ENCODE data around the gene SFXN1. TPM values are rescaled to one million over a fixed set of nuclear protein-coding genes. Genes with fewer than 3 reads are reported as not detected.

The SFXN1 gene
- total and polyA plus RNA-seq, 2 of the 4 experiments (the other 2 are of a cell fraction): 131 to 410 TPM

DNA sequence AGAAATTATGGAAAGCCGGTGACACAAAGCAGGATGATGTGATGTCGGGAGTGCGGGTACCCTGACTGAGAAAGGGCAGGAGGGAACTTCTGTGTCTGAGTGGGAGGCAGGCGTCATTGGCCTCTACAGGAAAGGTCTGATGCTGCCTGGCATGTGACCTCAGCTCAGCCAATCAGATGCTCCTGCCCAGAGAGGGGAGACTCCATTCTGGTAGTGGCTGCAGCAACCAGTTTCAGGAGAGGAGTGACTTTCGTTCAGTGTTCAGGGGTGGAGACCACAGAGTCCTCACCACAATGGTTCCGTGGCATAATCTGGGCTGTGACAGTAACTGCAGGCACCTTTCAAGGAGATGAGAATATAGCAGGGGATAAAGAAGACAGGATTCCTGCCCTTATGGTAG lies 6.7 kb upstream of the SFXN1 start:
- Histone ChIP-seq H3K79me1 (ENCODE audit: low read depth in 1 of 2, low read length in 2 of 2) (no peaks in the 10 kb centered on the region), H2BK15ac (ENCODE audit: low read depth, low read length) (no peak overlapping the region), H3K18ac (ENCODE audit: low read depth, low read length) (no peak overlapping the region), H3K9me1 (ENCODE audit: insufficient read depth, low read length) (no peaks in the 10 kb centered on the region), H3K4ac (ENCODE audit: low read depth, low read length) (no peak overlapping the region), H2AK5ac (ENCODE audit: low read depth, low read length) (no peak overlapping the region), H4K8ac (ENCODE audit: low read depth in 2 of 2, low read length in 2 of 2) (no peak overlapping the region), H2BK20ac (ENCODE audit: low read depth, low read length) (no peak overlapping the region), H3K14ac (replicated peaks; ENCODE audit: low read depth, low read length) (no peak overlapping the region), H3K23ac (ENCODE audit: low read depth, low read length) (no peak overlapping the region), H3K4me3 (ENCODE audit: insufficient read depth, low read depth, low read length) (no peak overlapping the region), H4K5ac (ENCODE audit: low read depth, low read length) (no peak overlapping the region), H4K91ac (ENCODE audit: insufficient read depth, low read depth, low read length) (no peak overlapping the region), H3K4me1 (ENCODE audit: control insufficient read depth, insufficient read depth, low read length) (peaks cover 2% of the 10 kb centered on the region; the same call in 1 of the 2 replicates), H2BK120ac (ENCODE audit: low read depth, low read length) (no peak overlapping the region), H4K20me1 (ENCODE audit: insufficient read depth, low read length) (no peaks in the 10 kb centered on the region), H3K36me3 (ENCODE audit: control insufficient read depth, insufficient read depth, low read length) (no peaks in the 10 kb centered on the region), H3K4me2 (ENCODE audit: low read depth, low read length) (no peak overlapping the region), H2BK5ac (ENCODE audit: low read depth, low read length, poor library complexity, severe bottlenecking) (no peak overlapping the region), H3K27ac (ENCODE audit: insufficient read depth, low read length) (no peak overlapping the region), H2AK9ac (replicated peaks; ENCODE audit: low read depth, low read length, poor library complexity) (no peak overlapping the region), H3K9ac (ENCODE audit: low read depth, low read length) (no peak overlapping the region), H3K27me3 (ENCODE audit: control insufficient read depth, insufficient read depth, low read length) (peaks cover 8% of the 10 kb centered on the region), H3K56ac (ENCODE audit: extremely low read depth, insufficient read depth, low read length) (no peak overlapping the region), H3K9me3 (ENCODE audit: control insufficient read depth, insufficient read depth, low read length) (no peaks in the 10 kb centered on the region), H2AFZ (replicated peaks; ENCODE audit: low read length, poor library complexity) (no peak overlapping the region)
- DNase-seq (no peak), ATAC-seq (ENCODE audit: low read depth) (no peak)
- ChIA-PET CTCF (no interaction called here), POLR2A (ENCODE audit: unreplicated experiment) (no interaction called here)
- WGBS, 2 experiments (ENCODE audit: extremely low coverage in 2 of 2, insufficient read length in 1 of 2): 79% methylated on average over 4 of the region's 6 CpGs; no CpG with 5 or more reads in 1 of the 2 experiments
- in situ Hi-C loops (cut with MboI; ENCODE audit: low sequenced_read_pairs) (no loop called here), intact Hi-C loops (cut with micrococcal nuclease) (no loop called here), dilution Hi-C loops (cut with HindIII; ENCODE audit: low sequenced_read_pairs, unreplicated experiment) (no loop called here)
- BruUV-seq (replicated peaks): no TSS peak
- TF ChIP-seq BHLHE40 (IDR thresholded peaks at IDR 0.05; ENCODE audit: low read depth, low read length): no peak
- TF ChIP-seq RCOR1 (IDR thresholded peaks at IDR 0.05; ENCODE audit: insufficient replicate concordance, low read length): no peak
- TF ChIP-seq, protein P1, sequence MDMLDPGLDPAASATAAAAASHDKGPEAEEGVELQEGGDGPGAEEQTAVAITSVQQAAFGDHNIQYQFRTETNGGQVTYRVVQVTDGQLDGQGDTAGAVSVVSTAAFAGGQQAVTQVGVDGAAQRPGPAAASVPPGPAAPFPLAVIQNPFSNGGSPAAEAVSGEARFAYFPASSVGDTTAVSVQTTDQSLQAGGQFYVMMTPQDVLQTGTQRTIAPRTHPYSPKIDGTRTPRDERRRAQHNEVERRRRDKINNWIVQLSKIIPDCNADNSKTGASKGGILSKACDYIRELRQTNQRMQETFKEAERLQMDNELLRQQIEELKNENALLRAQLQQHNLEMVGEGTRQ (IDR thresholded peaks at IDR 0.05; ENCODE audit: low read depth, low read length): no peak
